ENCODE results near the gene CLDN15.
"Not testable (repeated sequence)": the region's sequence is repeated elsewhere in the genome, so short reads cannot be mapped to it uniquely, and the experiment has no call there.

The CLDN15 gene, protein sequence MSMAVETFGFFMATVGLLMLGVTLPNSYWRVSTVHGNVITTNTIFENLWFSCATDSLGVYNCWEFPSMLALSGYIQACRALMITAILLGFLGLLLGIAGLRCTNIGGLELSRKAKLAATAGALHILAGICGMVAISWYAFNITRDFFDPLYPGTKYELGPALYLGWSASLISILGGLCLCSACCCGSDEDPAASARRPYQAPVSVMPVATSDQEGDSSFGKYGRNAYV

DNA sequence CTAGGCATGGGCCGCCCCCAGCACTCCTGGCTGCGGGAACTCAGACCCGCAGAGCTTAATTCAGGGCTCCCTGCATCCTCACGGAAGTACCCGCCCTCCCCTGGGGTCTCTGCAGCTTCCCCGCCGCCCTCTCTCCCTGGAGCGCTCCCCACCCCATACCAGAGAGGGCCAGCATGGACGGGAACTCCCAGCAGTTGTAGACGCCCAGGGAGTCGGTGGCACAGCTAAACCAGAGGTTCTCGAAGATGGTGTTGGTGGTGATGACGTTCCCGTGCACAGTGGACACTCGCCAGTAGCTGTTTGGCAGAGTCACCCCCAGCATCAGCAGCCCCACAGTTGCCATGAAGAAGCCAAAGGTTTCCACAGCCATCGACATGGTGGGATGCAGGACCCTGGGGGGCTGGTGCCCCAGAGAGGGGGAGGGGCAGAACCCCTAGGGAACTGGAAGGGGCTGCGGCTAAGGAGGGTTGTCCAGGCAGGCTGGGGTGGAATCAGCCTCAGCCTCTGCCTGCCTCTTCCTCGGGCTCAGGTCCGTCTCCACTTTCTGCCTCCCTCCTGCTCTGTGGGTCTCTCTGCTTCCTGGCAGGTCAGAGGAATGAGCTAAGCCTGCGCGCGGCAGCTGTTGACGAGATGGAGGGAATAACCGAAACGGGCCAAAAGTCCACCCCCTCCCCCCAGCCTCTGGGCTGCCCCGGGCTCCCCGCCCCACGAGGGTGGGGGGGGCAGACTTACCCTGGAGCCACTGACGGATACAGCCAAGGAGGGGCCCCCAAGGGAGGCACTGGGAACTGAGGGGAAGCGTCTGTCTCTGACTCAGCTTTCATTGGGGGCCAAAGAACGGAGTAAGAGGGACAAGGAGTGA lies at the start of gene CLDN15:
Gene CLDN15, minus strand, starts transcription at position 597 of the 862 bp plus-strand sequence. Its CDS starts 221 bp downstream, at position 376.
- DNase-seq = no peak

GRCh38 chr7:101287032-101287431 lies 49.4 kb upstream of the CLDN15 start:
- DNase-seq = no peak

- DNase-seq = peak; percentile 80
Observed at GRCh38 chr7:101285880-101286279, 48.3 kb upstream of the CLDN15 start.

GRCh38 chr7:101285171-101285570 lies 47.6 kb upstream of the CLDN15 start:
- no peak for DNase-seq

DNA sequence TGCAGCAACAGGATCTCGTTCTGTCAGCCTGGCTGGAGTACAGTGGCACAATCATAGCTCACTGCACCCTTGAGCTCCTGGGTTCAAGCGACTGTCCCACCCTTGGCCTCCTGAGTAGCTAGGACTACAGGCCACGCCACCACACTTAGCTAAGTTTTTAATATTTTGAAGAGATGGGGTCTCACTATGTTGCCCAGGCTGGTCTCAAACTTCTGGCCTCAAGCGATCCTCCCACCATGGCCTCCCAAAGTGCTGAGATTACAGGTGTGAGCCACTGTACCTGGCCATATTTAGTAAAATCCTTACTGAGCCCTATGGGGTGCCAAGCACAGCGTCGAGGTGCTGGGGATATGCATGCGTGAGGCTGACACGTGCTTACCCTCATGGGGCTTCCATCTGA lies 43.3 kb upstream of the CLDN15 start:
- not testable (repeated sequence) for DNase-seq

DNA sequence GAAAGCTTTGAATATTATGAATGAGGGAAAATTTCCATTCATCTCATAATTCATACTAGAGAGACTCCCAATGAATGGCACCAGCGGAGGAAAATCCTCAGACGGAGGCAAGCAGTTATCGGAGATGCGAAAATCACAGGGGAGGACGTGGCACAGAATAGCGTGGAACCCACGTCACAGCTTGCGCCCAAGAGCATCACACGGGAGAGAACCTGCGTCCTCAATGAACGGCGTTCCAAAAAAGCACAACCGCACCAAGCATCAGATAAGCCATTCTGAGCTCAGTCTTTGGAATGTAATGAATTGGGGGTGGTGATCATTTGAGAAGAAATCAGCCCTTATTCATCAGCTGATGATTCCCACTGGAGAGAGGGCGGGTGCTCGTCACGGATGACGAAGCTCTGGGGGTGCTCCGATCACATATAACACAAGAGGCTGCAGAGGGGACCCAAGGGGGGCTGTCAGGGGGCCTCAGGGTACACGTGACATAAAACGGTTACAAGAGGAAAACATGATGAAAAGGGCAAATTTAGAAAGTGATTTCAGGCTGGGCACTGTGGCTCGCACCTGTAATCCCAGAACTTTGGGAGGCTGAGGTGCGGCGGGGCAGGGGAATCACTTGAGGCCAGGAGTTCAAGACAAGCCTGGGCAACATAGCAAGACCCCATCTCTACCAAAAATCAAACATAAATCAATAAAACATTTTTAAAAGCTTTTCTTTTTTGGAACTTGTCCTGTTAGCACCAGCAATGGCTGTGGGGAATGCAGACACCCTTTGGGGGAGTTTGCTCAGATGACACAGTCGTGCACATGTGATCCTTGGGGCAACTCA lies 41.1 kb upstream of the CLDN15 start:
- DNase-seq = no peak

GRCh38 chr7:101277155-101277554 lies 39.6 kb upstream of the CLDN15 start:
- DNase-seq = no peak

- DNase-seq = no peak
Observed at GRCh38 chr7:101273206-101273605, 35.6 kb upstream of the CLDN15 start.

DNA sequence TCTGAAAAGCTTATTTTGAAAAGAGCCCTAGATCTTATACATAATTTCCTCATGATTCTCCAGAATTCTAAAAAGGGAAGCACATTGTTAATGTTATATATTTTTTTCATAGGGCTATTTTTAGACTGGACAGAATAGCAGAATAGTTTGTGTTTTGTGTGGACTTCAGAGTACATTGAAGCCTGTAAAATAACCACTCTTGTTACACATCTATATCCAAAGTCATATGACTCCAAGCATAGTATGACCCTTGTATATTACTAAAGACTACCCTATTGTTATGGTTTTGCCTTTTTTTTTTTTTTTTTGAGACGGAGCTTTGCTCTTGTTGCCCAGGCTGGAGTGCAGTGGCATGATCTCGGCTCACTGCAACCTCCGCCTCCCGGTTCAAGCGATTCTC lies 33.4 kb upstream of the CLDN15 start:
- no peak for DNase-seq

GRCh38 chr7:101269664-101270063 lies 32.1 kb upstream of the CLDN15 start:
- DNase-seq = no peak

- DNase-seq = no peak
Observed at GRCh38 chr7:101265622-101266516, 28.3 kb upstream of the CLDN15 start.

- DNase-seq = not testable (repeated sequence)
Observed at GRCh38 chr7:101264102-101264706, 26.6 kb upstream of the CLDN15 start.

DNA sequence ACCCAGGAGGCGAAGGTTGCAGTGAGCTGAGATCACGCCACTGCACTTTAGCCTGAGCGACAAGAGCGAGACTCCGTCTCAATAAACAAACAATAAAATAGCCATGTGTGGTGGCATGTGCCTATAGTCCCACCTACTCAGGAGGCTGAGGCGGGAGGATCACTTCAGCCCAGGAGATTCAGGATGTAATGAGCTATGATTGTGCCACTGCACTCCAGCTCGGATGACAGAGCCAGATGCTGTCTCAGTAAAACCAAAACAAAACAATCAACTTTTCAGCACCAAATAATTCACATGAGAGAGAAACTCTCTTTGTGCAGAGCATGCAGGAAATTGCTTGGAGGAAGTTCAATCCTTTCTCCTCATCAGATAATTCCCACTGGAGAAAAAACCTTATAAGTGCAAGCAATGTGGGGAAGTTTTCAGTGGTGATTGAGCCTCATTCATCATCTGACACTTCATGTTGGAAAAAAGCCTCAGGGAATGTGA lies 20.7 kb upstream of the CLDN15 start:
- no peak for DNase-seq

DNA sequence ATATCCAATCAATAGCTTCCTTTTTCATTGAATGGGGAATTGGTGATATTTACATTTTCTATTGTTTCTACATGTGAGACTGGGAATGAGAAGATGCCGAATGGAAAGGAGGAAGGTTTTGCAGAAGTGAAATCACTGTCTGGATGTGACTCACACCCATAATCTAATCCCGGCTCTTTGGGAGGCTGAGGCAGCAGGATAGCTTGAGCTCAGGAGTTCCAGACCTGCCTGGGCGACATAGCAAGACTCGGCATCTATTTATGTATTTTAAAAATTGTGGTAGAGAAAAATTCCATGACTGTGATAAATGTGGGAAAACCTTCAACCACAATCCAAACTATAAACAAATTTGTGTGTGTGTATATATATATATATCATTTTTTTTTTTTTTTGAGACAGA lies 18.2 kb upstream of the CLDN15 start:
- DNase-seq = no peak

DNA sequence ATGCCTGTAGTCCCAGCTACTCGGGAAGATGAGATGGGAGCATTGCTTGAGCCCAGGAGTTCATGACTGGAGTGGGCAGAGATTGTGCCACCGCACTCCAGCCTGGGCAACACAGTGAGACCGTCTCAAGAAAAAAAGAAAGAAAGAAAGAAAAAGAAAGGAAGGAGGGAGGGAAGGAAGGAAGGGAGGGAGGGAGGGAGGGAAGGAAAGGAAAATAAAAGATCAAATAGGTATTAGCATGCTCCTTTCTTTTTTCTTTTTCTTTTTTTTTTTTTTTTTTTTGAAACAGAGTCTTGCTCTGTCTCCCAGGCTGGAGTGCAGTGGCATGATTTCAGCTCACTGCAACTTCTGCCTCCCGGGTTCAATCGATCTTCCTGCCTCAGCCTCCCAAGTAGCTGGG lies 15.6 kb upstream of the CLDN15 start:
- not testable (repeated sequence) for DNase-seq

- DNase-seq = peak; percentile 97
Observed at GRCh38 chr7:101251871-101252659, 14.5 kb upstream of the CLDN15 start.

GRCh38 chr7:101250324-101250723 lies 12.7 kb upstream of the CLDN15 start:
- no peak for DNase-seq

DNA sequence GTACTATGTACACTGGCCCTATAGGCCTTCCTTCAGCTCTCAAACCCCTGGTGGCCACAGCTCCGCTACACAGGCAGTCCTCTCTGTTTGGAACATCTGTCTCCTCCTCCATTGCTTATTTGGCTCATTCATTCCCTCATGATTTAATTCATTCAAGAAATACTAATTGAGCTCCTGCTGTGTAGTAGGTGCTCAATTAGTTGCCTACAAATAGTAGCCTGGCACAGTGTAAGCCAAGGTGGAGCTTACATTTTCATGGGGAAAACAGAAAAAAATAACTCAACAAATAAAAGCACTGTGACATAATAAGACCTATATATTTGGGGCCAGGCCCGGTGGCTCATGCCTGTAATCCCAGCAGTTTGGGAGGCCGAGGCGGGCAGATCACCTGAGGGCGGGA lies 10.7 kb upstream of the CLDN15 start:
- DNase-seq = no peak

GRCh38 chr7:101245147-101245668 lies 7.6 kb upstream of the CLDN15 start:
- no peak for DNase-seq

DNA sequence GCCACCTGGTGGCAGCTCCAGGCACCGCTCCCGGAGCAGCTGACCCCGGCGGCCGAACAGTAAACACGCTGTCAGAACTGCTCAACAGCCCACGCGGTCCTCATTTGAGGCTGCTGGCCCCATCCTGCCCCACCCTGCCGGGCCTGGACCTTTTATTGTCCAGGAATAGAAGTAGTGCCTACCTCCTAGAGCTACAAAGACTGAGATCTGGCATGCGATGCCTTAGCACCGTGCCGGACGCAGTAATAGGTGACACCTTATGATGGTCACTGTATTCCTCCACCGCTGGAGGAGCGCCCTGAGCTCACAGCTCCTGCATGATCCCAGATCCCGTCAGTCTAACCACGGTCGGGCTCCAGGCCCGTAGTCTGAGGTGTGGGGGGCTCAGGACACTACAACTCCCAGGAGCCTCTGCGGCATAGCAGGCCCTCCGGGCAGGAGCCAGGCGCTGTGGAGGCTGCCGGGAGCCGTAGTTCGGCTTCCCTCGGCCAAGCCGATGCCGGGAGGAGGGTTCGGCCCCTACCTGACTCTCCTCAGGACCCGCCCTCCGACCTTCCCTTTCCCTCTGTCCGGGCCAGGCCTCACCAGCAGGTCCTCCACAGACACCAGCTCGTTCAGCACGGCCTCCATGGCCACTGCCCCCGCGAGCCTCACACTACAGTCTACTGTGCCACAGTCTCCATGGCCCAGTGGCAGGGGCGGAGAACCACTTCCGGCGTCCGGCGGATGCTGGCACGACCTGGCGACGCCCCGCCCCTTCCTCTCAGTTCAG lies 7.0 kb upstream of the CLDN15 start, which contains the start of gene FIS1:
Gene FIS1, minus strand, starts transcription at position 707 of the 772 bp plus-strand sequence. Its CDS starts 77 bp downstream, at position 630.
- peak; percentile 91 for DNase-seq
